GM19023 (cell line): ENCODE data around the gene GP1BA.

ENCODE experiments used
- ATAC-seq: cut with Tn5 transposase; IDR thresholded peaks from one replicate; pipeline ENCODE4 v1.9.1; 2021; ENCODE audit warnings: mild to moderate bottlenecking, moderate library complexity; ENCODE audit not compliant: unreplicated experiment

Gene GP1BA

GRCh38 chr17:4971826-4972225, 39.7 kb downstream of the GP1BA start:
- no peak for ATAC-seq

- no peak for ATAC-seq
Observed at GRCh38 chr17:4972322-4972721, 40.2 kb downstream of the GP1BA start.

GRCh38 chr17:4972752-4973151, 40.7 kb downstream of the GP1BA start:
- no peak for ATAC-seq

GRCh38 chr17:4973256-4974114, 41.4 kb downstream of the GP1BA start:
- no peak for ATAC-seq

GRCh38 chr17:4974115-4974670, 42.1 kb downstream of the GP1BA start:
- ATAC-seq = no peak

GRCh38 chr17:4978726-4979125, 46.6 kb downstream of the GP1BA start:
- ATAC-seq = no peak

- no peak for ATAC-seq
Observed at GRCh38 chr17:4980644-4981216, 48.7 kb downstream of the GP1BA start.

GRCh38 chr17:4982305-4982704, 50.2 kb downstream of the GP1BA start:
- ATAC-seq = no peak
